Vagina (tissue), 2 donors: Measurements from ENCODE around the gene MMP10. TPM values are rescaled to one million over a fixed set of nuclear protein-coding genes. Genes with fewer than 3 reads are reported as not detected.

Experiments used
- DNase-seq, 2 donors: peaks; one replicate each; pipeline ENCODE4 v3.0.0-alpha.2; 2017; ENCODE audit errors: extremely low spot score in 2 of 2
- H3K27ac ChIP-seq: fragments of 200-600 bp; sonication (generic); one replicate; pipeline ENCODE4 v1.5.1; 2019
- H3K27me3 ChIP-seq: fragments of 200-600 bp; sonication (generic); one replicate; pipeline ENCODE4 v1.5.1; 2019
- H3K36me3 ChIP-seq, 2 donors: fragments of 200-600 bp; sonication (generic); one replicate each; pipeline ENCODE4 v1.5.1; 2017 to 2019
- H3K4me1 ChIP-seq: fragments of 200-600 bp; sonication (generic); one replicate; pipeline ENCODE4 v1.5.1; 2019
- H3K4me3 ChIP-seq, 2 donors: fragments of 200-600 bp; sonication (generic); 1 replicate in 1 of 2; 2 replicates in 1 of 2; pipeline ENCODE4 v1.5.1; 2016 to 2019
- H3K9me3 ChIP-seq: fragments of 200-600 bp; sonication (generic); one replicate; pipeline ENCODE4 v1.5.1; 2019
- POLR2A ChIP-seq, 2 donors: fragments of 450-650 bp; IDR thresholded peaks; one replicate each; pipeline ENCODE4 v1.6.1; 2017; ENCODE audit warnings: antibody characterized with exemption in 2 of 2, mild to moderate bottlenecking in 2 of 2, moderate library complexity in 2 of 2
- POLR2AphosphoS5 ChIP-seq, 2 donors: sonication (generic); formaldehyde crosslinking; IDR thresholded peaks; one replicate each; pipeline ENCODE4 v1.9.0; 2017; ENCODE audit warnings: antibody characterized with exemption in 2 of 2, mild to moderate bottlenecking in 2 of 2, low read depth in 1 of 2; ENCODE audit not compliant: insufficient read depth in 1 of 2
- intact Hi-C: fragments of 100-400 bp; cut with DNase I; formaldehyde crosslinking; loops from one replicate; pipeline ENCODE4 v1.15.1; 2023
- total RNA-seq: library from RNA; depleted of rRNA; stranded (reverse); fragments of >200 nt; gene quantifications from one replicate; pipeline ENCODE4 v1.2.3, GENCODE V29; 2016
- TF ChIP-seq, protein P1 (sequence below), 3 experiments: fragments of 450-650 bp in 2 of 3; fragments of 200-600 bp in 1 of 3; sonication (generic) in 1 of 3; IDR thresholded peaks; one replicate each; pipeline ENCODE4 v1.5.1; 2017 to 2019; ENCODE audit warnings: antibody characterized with exemption in 3 of 3, mild to moderate bottlenecking in 2 of 3, moderate library complexity in 2 of 3

The MMP10 gene
- total RNA-seq, 1 donor from 2014 or later = not detected

DNA sequence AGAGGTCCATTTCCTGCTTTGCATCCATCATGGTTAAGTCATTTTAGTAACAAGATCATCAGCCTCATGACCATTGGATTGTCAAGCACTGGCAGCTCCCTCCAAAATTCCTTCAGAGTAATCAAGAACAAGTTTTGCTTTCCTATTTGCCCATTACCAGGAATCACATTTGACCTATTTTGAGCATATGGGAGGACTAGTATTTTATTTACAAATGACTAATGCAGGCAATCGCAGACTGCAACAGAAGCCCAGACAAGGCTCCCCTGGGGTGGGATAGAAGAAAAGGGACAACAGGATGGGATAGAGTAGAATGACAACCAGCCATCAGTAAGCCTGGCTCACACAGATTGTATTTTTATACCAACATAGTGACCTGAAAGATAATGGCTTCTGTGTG, 9.1 kb downstream of the MMP10 start:
- TF ChIP-seq, protein P1, sequence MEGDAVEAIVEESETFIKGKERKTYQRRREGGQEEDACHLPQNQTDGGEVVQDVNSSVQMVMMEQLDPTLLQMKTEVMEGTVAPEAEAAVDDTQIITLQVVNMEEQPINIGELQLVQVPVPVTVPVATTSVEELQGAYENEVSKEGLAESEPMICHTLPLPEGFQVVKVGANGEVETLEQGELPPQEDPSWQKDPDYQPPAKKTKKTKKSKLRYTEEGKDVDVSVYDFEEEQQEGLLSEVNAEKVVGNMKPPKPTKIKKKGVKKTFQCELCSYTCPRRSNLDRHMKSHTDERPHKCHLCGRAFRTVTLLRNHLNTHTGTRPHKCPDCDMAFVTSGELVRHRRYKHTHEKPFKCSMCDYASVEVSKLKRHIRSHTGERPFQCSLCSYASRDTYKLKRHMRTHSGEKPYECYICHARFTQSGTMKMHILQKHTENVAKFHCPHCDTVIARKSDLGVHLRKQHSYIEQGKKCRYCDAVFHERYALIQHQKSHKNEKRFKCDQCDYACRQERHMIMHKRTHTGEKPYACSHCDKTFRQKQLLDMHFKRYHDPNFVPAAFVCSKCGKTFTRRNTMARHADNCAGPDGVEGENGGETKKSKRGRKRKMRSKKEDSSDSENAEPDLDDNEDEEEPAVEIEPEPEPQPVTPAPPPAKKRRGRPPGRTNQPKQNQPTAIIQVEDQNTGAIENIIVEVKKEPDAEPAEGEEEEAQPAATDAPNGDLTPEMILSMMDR (IDR thresholded peaks at IDR 0.05) = no peak
- Histone ChIP-seq H3K27me3 (no peaks in the 10 kb centered on the region), H3K36me3 (no peaks in the 10 kb centered on the region), H3K4me1 (no peaks in the 10 kb centered on the region), H3K27ac (no peak overlapping the region), H3K4me3 (no peak overlapping the region), H3K9me3 (no peaks in the 10 kb centered on the region)
- no peak for DNase-seq
- intact Hi-C loops = no loop called here

DNA sequence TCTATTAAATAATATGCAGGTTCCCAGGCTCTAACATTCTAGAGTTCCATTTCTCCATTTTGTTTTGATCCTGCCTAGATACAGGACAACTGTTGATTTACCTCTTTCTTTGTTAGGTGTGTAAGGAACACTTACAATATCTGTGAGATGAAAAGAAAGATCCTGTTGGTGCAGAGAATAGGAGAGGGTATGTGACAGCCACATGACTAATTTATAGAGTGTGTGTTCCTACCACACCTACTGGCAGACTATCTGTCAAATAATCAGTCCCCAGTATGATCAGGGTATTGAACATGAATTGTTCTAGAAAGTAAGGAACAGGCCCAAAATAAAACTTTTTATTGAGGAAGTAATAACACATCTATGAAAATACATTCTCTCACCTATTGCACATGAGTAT, 10.2 kb downstream of the MMP10 start:
- TF ChIP-seq, protein P1 (IDR thresholded peaks at IDR 0.05) = no peak
- TF ChIP-seq POLR2AphosphoS5 (IDR thresholded peaks at IDR 0.05; ENCODE audit: insufficient read depth in 1 of 2, low read depth in 1 of 2) = no peak
- TF ChIP-seq POLR2A (IDR thresholded peaks at IDR 0.05) = no peak
- no peaks in the 10 kb centered on the region for H3K9me3 ChIP-seq
- no peaks in the 10 kb centered on the region for H3K27me3 ChIP-seq
- no peak for DNase-seq
- no peaks in the 10 kb centered on the region for H3K4me1 ChIP-seq
- no peaks in the 10 kb centered on the region for H3K36me3 ChIP-seq
- intact Hi-C loops = no loop called here
- no peak overlapping the region for H3K4me3 ChIP-seq
- H3K27ac ChIP-seq = no peak overlapping the region

DNA sequence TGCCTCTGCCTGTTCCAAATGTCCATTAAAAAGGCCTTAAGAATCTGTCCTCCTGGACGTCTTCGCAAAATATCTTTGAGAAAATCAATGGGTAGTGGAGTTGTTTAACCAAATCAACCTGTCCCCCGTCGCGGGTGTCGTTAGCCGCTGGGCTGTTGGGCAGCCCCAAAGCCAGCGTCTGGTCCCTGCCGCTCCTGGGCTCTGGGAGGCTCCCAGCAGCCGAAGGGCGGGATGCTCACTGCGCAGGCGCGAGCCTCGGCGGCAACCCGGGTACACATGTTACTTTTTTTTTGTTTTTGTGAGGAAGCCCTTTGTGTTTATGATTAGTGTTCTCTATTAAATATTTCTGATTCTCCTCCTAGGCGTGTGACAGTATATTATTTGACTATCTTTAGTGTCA, 12.6 kb downstream of the MMP10 start:
- no peak overlapping the region for H3K27ac ChIP-seq
- TF ChIP-seq, protein P1 (IDR thresholded peaks at IDR 0.05) = no peak
- TF ChIP-seq POLR2AphosphoS5 (IDR thresholded peaks at IDR 0.05; ENCODE audit: insufficient read depth in 1 of 2, low read depth in 1 of 2) (no peak), POLR2A (IDR thresholded peaks at IDR 0.05) (no peak)
- H3K27me3 ChIP-seq = no peaks in the 10 kb centered on the region
- no peaks in the 10 kb centered on the region for H3K4me1 ChIP-seq
- DNase-seq = no peak
- no peak overlapping the region for H3K4me3 ChIP-seq
- no peaks in the 10 kb centered on the region for H3K9me3 ChIP-seq
- intact Hi-C loops = no loop called here
- no peaks in the 10 kb centered on the region for H3K36me3 ChIP-seq

DNA sequence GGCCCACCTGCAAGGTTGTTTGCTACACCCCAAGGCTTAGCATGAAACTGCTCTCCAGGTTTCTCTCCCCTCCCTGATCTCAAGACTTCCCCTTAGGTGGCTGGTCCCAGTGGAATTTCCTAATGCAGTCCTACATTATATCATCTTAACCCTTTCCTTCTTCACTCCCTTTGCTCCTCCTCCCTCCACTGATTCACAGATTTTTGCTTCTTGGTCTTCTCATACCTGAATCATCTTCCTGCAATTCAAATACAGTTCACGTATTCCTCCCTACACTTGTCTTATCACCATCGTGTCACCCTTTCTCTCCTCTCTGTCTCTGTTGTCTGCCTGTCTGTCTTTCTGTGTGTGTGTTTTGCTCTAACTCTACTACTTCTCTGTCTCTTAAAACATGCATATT, 17.0 kb downstream of the MMP10 start:
- no peaks in the 10 kb centered on the region for H3K9me3 ChIP-seq
- DNase-seq = no peak
- H3K27ac ChIP-seq = no peak overlapping the region
- no peak for TF ChIP-seq POLR2A (IDR thresholded peaks at IDR 0.05)
- TF ChIP-seq, protein P1 (IDR thresholded peaks at IDR 0.05) = no peak
- no peak for TF ChIP-seq POLR2AphosphoS5 (IDR thresholded peaks at IDR 0.05; ENCODE audit: insufficient read depth in 1 of 2, low read depth in 1 of 2)
- intact Hi-C loops = no loop called here
- H3K4me3 ChIP-seq = no peak overlapping the region
- no peaks in the 10 kb centered on the region for H3K27me3 ChIP-seq
- no peaks in the 10 kb centered on the region for H3K4me1 ChIP-seq
- H3K36me3 ChIP-seq = no peaks in the 10 kb centered on the region

DNA sequence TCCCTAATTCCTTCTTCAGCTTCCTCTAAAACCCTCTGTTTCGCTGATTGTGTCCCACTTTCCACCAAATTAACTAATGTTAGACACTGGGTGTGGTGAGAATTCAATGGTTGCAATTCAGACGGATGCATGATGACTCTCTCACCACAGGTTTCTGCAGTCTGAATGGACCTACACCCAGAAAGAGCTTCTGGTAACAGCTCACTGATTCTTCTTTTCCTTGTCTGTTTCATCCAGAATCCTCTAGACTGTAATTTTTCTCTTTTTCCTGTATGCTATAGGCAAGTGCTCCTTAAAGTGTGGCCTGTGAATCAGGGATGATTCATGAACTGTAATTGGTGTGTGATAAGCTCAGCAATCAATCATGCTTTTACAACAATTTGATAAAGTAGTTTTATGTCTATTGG, 18.1 kb downstream of the MMP10 start:
- Histone ChIP-seq H3K27ac (no peak overlapping the region), H3K27me3 (no peaks in the 10 kb centered on the region), H3K9me3 (no peaks in the 10 kb centered on the region), H3K4me1 (no peaks in the 10 kb centered on the region), H3K4me3 (no peak overlapping the region), H3K36me3 (no peaks in the 10 kb centered on the region)
- no peak for DNase-seq
- TF ChIP-seq POLR2AphosphoS5 (IDR thresholded peaks at IDR 0.05; ENCODE audit: insufficient read depth in 1 of 2, low read depth in 1 of 2) (no peak), POLR2A (IDR thresholded peaks at IDR 0.05) (no peak)
- TF ChIP-seq, protein P1 (IDR thresholded peaks at IDR 0.05) = no peak
- intact Hi-C loops = no loop called here
